H1 (cell line): Measurements from ENCODE around the gene ELL. TPM values are rescaled to one million over a fixed set of nuclear protein-coding genes. Genes with fewer than 3 reads are reported as not detected.

Experiments
- BACH1 ChIP-seq: IDR thresholded peaks from 2 replicates; pipeline ENCODE4 v1.6.1; 2012; ENCODE audit warnings: low read length, improper control_type of control experiment
- NANOG ChIP-seq: IDR thresholded peaks from 2 replicates; pipeline ENCODE4 v1.6.1; 2011; ENCODE audit warnings: low read length, low read depth, mild to moderate bottlenecking, inconsistent platforms; ENCODE audit not compliant: insufficient read depth, poor library complexity, severe bottlenecking
- NRF1 ChIP-seq: IDR thresholded peaks from 2 replicates; pipeline ENCODE4 v1.6.1; 2011; ENCODE audit warnings: mild to moderate bottlenecking, low read depth, low read length, improper control_type of control experiment
- POLR2AphosphoS5 ChIP-seq: IDR thresholded peaks from 2 replicates; pipeline ENCODE4 v1.6.1; 2011; ENCODE audit warnings: low read depth, low read length
- RAD21 ChIP-seq, 2 experiments: IDR thresholded peaks in 1 of 2; conservative IDR thresholded peaks in 1 of 2; 2 replicates each; pipeline ENCODE4 v1.6.1; 2011; ENCODE audit warnings: low read depth in 2 of 2, low read length in 2 of 2, improper control_type of control experiment in 1 of 2, inconsistent platforms in 1 of 2, mild to moderate bottlenecking in 1 of 2, moderate library complexity in 1 of 2
- RXRA ChIP-seq: IDR thresholded peaks from 2 replicates; pipeline ENCODE4 v1.6.1; 2011; ENCODE audit warnings: low read depth, mild to moderate bottlenecking, low read length, moderate library complexity; ENCODE audit not compliant: insufficient read depth
- SIN3A ChIP-seq, 2 experiments: IDR thresholded peaks in 1 of 2; conservative IDR thresholded peaks in 1 of 2; 2 replicates each; pipeline ENCODE4 v1.6.1; 2011 to 2012; ENCODE audit warnings: low read length in 2 of 2, improper control_type of control experiment in 1 of 2, low read depth in 1 of 2, mild to moderate bottlenecking in 1 of 2
- TBP ChIP-seq: IDR thresholded peaks from 2 replicates; pipeline ENCODE4 v1.6.1; 2011; ENCODE audit warnings: low read depth, low read length, improper control_type of control experiment
- polyA plus RNA-seq, 7 experiments: library from polyadenylated mRNA; depleted of rRNA in 3 of 7; stranded (reverse) in 5 of 7; unstranded in 2 of 7; fragments of >200 nt in 5 of 7; fragments of 200-250 nt in 2 of 7; gene quantifications; 1 replicate in 5 of 7; 2 replicates in 1 of 7; 4 replicates in 1 of 7; pipeline versions ENCODE4 v1.2.1 to v1.2.3, GENCODE V29; 2011 to 2013; ENCODE audit warnings: missing spikeins in 2 of 7, mixed read lengths in 2 of 7
- total RNA-seq: library from RNA; stranded (reverse); fragmentation: NEBNext Ultra II Directional; extraction: Animal tissue kit (Norgen Biotek cat#: 25700); gene quantifications from 2 replicates; pipeline ENCODE4 v1.2.1, GENCODE V29; 2021
- TF ChIP-seq, protein P1 (sequence below), 3 experiments: IDR thresholded peaks; 1 replicate in 2 of 3; 2 replicates in 1 of 3; pipeline versions ENCODE4 v1.5.1 to v1.6.1; 2011; ENCODE audit warnings: low read length in 3 of 3, mild to moderate bottlenecking in 3 of 3, inconsistent platforms in 2 of 3, low read depth in 1 of 3, moderate library complexity in 1 of 3; ENCODE audit not compliant: insufficient read depth in 1 of 3; ENCODE audit errors: control extremely low read depth in 1 of 3

ELL gene
- total and polyA plus RNA-seq, 2 of the 8 experiments (the other 6 are each of a cell fraction or from before 2014, with no cell fraction given), result 5.2 to 10.5 TPM

DNA sequence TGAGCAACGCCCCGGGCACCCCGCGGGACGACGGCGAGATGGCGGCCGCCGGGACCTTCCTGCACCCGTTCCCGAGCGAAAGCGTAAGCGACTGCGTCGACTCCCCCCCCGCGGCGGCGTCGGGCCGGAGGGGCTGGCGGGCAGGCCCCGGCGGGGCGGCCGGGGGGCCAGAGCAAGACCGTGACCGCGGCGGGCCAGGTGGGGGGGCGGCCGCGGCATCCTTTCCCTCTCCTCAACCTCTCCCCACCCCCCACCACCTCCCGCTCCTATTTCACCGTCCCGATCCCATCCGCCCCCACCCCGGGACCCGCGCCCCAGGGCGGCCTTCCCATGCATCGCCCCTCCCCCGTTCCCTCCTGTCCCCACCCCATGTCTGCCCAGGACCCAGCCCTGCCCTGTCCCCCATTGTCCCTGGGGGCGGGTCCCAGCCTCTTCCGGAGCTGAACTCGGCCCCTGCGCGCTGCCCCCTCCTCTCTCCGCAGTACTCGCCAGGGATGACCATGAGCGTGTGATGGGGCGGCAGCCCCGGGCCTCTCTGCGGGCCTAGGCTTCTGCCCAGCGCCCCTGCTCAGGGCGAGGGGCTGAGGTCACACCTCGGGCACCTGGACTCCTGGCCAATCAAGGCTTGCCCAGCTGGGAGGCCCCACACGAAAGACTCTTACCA, 88.0 kb downstream of the ELL start (continued):
- TF ChIP-seq RXRA (no peak), NRF1 (no peak), TBP (no peak; the same call in 1 of the 2 replicates), NANOG (no peak), POLR2AphosphoS5 (peak; percentile 36; the same call in 1 of the 2 replicates), SIN3A (conservative IDR thresholded peaks at IDR 0.05 in 1 of 2, IDR thresholded peaks at IDR 0.05 in 1 of 2; ENCODE audit: low read depth in 1 of 2, low read length in 2 of 2) (no peak), BACH1 (no peak), RAD21 (IDR thresholded peaks at IDR 0.05 in 1 of 2, conservative IDR thresholded peaks at IDR 0.05 in 1 of 2; ENCODE audit: low read depth in 2 of 2, low read length in 2 of 2) (no peak)
- TF ChIP-seq, protein P1, sequence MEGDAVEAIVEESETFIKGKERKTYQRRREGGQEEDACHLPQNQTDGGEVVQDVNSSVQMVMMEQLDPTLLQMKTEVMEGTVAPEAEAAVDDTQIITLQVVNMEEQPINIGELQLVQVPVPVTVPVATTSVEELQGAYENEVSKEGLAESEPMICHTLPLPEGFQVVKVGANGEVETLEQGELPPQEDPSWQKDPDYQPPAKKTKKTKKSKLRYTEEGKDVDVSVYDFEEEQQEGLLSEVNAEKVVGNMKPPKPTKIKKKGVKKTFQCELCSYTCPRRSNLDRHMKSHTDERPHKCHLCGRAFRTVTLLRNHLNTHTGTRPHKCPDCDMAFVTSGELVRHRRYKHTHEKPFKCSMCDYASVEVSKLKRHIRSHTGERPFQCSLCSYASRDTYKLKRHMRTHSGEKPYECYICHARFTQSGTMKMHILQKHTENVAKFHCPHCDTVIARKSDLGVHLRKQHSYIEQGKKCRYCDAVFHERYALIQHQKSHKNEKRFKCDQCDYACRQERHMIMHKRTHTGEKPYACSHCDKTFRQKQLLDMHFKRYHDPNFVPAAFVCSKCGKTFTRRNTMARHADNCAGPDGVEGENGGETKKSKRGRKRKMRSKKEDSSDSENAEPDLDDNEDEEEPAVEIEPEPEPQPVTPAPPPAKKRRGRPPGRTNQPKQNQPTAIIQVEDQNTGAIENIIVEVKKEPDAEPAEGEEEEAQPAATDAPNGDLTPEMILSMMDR (IDR thresholded peaks at IDR 0.05; ENCODE audit: control extremely low read depth in 1 of 3, insufficient read depth in 1 of 3, low read depth in 1 of 3, low read length in 3 of 3), result no peak
